H9 (cell line): ENCODE results near the gene PPIH. TPM values are rescaled to one million over a fixed set of nuclear protein-coding genes. Genes with fewer than 3 reads are reported as not detected.
A peak's percentile ranks its signal among the peaks of the same experiment; 100 is the strongest.

ENCODE experiments used
- DNase-seq: peaks from one replicate; pipeline ENCODE4 v3.0.0-alpha.2; 2017
- H2AFZ ChIP-seq: one replicate; pipeline ENCODE4 v1.6.1; 2013; ENCODE audit warnings: mild to moderate bottlenecking, low read length, control low read depth, moderate library complexity
- H2AK5ac ChIP-seq: 2 replicates; pipeline ENCODE4 v1.6.1; 2013; ENCODE audit warnings: low read length, control low read depth, mixed read lengths; ENCODE audit not compliant: insufficient read length
- H2BK120ac ChIP-seq: one replicate; pipeline ENCODE4 v1.6.1; 2013; ENCODE audit warnings: low read depth, mild to moderate bottlenecking, low read length, control low read depth, inconsistent platforms; ENCODE audit not compliant: poor library complexity, severe bottlenecking
- H2BK12ac ChIP-seq: 2 replicates; pipeline ENCODE4 v1.6.1; 2013; ENCODE audit warnings: low read length, control low read depth, mixed read lengths, low read depth; ENCODE audit not compliant: insufficient read length
- H2BK15ac ChIP-seq: 2 replicates; pipeline ENCODE4 v1.6.1; 2013; ENCODE audit warnings: low read depth, low read length, control low read depth
- H2BK20ac ChIP-seq: one replicate; pipeline ENCODE4 v1.6.1; 2013; ENCODE audit warnings: low read depth, mild to moderate bottlenecking, low read length, control low read depth, inconsistent platforms; ENCODE audit not compliant: poor library complexity, severe bottlenecking
- H2BK5ac ChIP-seq: 2 replicates; pipeline ENCODE4 v1.6.1; 2013; ENCODE audit warnings: low read length, control low read depth, mixed read lengths; ENCODE audit not compliant: insufficient read length
- H3K14ac ChIP-seq: 2 replicates; pipeline ENCODE4 v1.6.1; 2013; ENCODE audit warnings: low read length, control low read depth; ENCODE audit not compliant: insufficient read depth
- H3K18ac ChIP-seq: 2 replicates; pipeline ENCODE4 v1.6.1; 2013; ENCODE audit warnings: low read depth, mild to moderate bottlenecking, mixed read lengths, low read length, control low read depth; ENCODE audit not compliant: insufficient read length
- H3K23ac ChIP-seq: 2 replicates; pipeline ENCODE4 v1.6.1; 2013; ENCODE audit warnings: low read length, control low read depth, mixed read lengths, low read depth; ENCODE audit not compliant: insufficient read length
- H3K23me2 ChIP-seq: 2 replicates; pipeline ENCODE4 v1.6.1; 2013; ENCODE audit warnings: low read depth, mild to moderate bottlenecking, mixed read lengths, low read length, control low read depth; ENCODE audit not compliant: insufficient read length, poor library complexity, severe bottlenecking
- H3K27ac ChIP-seq: 2 replicates; pipeline ENCODE4 v1.5.1; 2013; ENCODE audit warnings: low read length, control low read depth, mixed read lengths, low read depth; ENCODE audit not compliant: insufficient read length
- H3K27me3 ChIP-seq: 2 replicates; pipeline ENCODE4 v1.6.1; 2013; ENCODE audit warnings: low read length, control low read depth, inconsistent platforms; ENCODE audit not compliant: insufficient read depth
- H3K4ac ChIP-seq: 2 replicates; pipeline ENCODE4 v1.6.1; 2013; ENCODE audit warnings: low read depth, mild to moderate bottlenecking, control low read depth, inconsistent platforms, low read length, moderate library complexity
- H3K4me1 ChIP-seq: 2 replicates; pipeline ENCODE4 v1.6.1; 2013; ENCODE audit warnings: low read length, control low read depth, inconsistent platforms; ENCODE audit not compliant: insufficient read depth
- H3K4me2 ChIP-seq: 2 replicates; pipeline ENCODE4 v1.6.1; 2013; ENCODE audit warnings: low read length, control low read depth, mixed read lengths; ENCODE audit not compliant: insufficient read length, insufficient read depth
- H3K56ac ChIP-seq: 2 replicates; pipeline ENCODE4 v1.6.1; 2013; ENCODE audit warnings: low read depth, mild to moderate bottlenecking, mixed read lengths, low read length, control low read depth; ENCODE audit not compliant: insufficient read length
- H3K79me1 ChIP-seq: 2 replicates; pipeline ENCODE4 v1.6.1; 2013; ENCODE audit warnings: low read depth, mild to moderate bottlenecking, moderate library complexity, low read length, control low read depth, inconsistent platforms; ENCODE audit not compliant: insufficient read depth, poor library complexity, severe bottlenecking
- H3K79me2 ChIP-seq: 2 replicates; pipeline ENCODE4 v1.6.1; 2013; ENCODE audit warnings: low read length, control low read depth, inconsistent platforms; ENCODE audit not compliant: insufficient read depth
- H3K9ac ChIP-seq: 2 replicates; pipeline ENCODE4 v1.6.1; 2013; ENCODE audit warnings: low read length, control low read depth, mixed read lengths; ENCODE audit not compliant: insufficient read length; ENCODE audit errors: extremely low read depth
- H3K9me3 ChIP-seq: one replicate; pipeline ENCODE4 v1.6.1; 2013; ENCODE audit warnings: low read depth, low read length, inconsistent platforms; ENCODE audit not compliant: control insufficient read depth
- H3T11ph ChIP-seq: one replicate; pipeline ENCODE4 v1.6.1; 2013; ENCODE audit warnings: mild to moderate bottlenecking, low read length, control low read depth, inconsistent platforms
- H4K20me1 ChIP-seq: one replicate; pipeline ENCODE4 v1.6.1; 2013; ENCODE audit not compliant: control insufficient read depth, insufficient read length, insufficient read depth
- H4K5ac ChIP-seq: 2 replicates; pipeline ENCODE4 v1.6.1; 2013; ENCODE audit warnings: low read depth, mild to moderate bottlenecking, mixed read lengths, low read length, control low read depth; ENCODE audit not compliant: insufficient read length
- H4K8ac ChIP-seq: replicated peaks from 2 replicates; pipeline ENCODE4 v1.6.1; 2013; ENCODE audit warnings: low read length, control low read depth, mixed read lengths, low read depth; ENCODE audit not compliant: insufficient read length
- H4K91ac ChIP-seq: 2 replicates; pipeline ENCODE4 v1.6.1; 2013; ENCODE audit warnings: low read depth, mild to moderate bottlenecking, moderate library complexity, mixed read lengths, low read length, control low read depth; ENCODE audit not compliant: insufficient read length
- H3K27ac Mint-ChIP-seq, 3 experiments: 2 replicates in 2 of 3; 3 replicates in 1 of 3; pipeline ENCODE4 v1.8.0; 2020 to 2021; ENCODE audit warnings: mixed read lengths in 3 of 3, mild to moderate bottlenecking in 1 of 3, moderate library complexity in 1 of 3
- H3K27me3 Mint-ChIP-seq: 2 replicates; pipeline ENCODE4 v1.8.0; 2021; ENCODE audit warnings: low read depth, mild to moderate bottlenecking, moderate library complexity, mixed read lengths
- H3K36me3 Mint-ChIP-seq, 3 experiments: 2 replicates in 2 of 3; 3 replicates in 1 of 3; pipeline ENCODE4 v1.8.0; 2020 to 2021; ENCODE audit warnings: low read depth in 3 of 3, mixed read lengths in 3 of 3; ENCODE audit not compliant: insufficient read depth in 1 of 3
- H3K4me1 Mint-ChIP-seq, 2 experiments: 2 replicates each; pipeline ENCODE4 v1.8.0; 2020; ENCODE audit warnings: mixed read lengths in 2 of 2
- H3K4me3 Mint-ChIP-seq, 2 experiments: 2 replicates in 1 of 2; 3 replicates in 1 of 2; pipeline ENCODE4 v1.8.0; 2020 to 2021; ENCODE audit warnings: mild to moderate bottlenecking in 2 of 2, mixed read lengths in 2 of 2, moderate library complexity in 1 of 2
- H3K9me3 Mint-ChIP-seq, 2 experiments: 2 replicates in 1 of 2; 3 replicates in 1 of 2; pipeline ENCODE4 v1.8.0; 2020; ENCODE audit warnings: mild to moderate bottlenecking in 2 of 2, mixed read lengths in 2 of 2, moderate library complexity in 1 of 2
- WGBS: extraction: QIAGEN DNeasy Blood & Tissue Kit; methylation state at CpG from one replicate; pipeline ENCODE4 v1.1.7; 2013; ENCODE audit warnings: missing lambda C conversion rate, low lambda C conversion rate, mixed read lengths; ENCODE audit not compliant: insufficient read length; ENCODE audit errors: extremely low coverage; 5-methylcytosine and 5-hydroxymethylcytosine counted together
- long read RNA-seq: library from polyadenylated mRNA; unstranded; transcript quantifications from one replicate; pipeline ENCODE4 v2.0.0, GENCODE V29; 2020
- total RNA-seq: library from RNA; stranded (reverse); gene quantifications from 2 replicates; pipeline ENCODE4 v1.2.1, GENCODE V29; 2021
- TF ChIP-seq, protein P1 (sequence below): fragments of 200-600 bp; sonication (generic); conservative IDR thresholded peaks from 3 replicates; pipeline ENCODE4 v1.8.0; 2021; ENCODE audit warnings: antibody characterized with exemption, mild to moderate bottlenecking

PPIH gene
- 87.5 and 89.3 TPM in 2 replicates for total RNA-seq
- long read RNA-seq, transcript PPIH-201 (10 exons, 752 nt), result major isoform, 33 of 52 reads
- long read RNA-seq, partial matches to known transcripts, result 9 of 52 reads
- long read RNA-seq, other reads (novel, unspliced or antisense), result 10 of 52 reads

DNA sequence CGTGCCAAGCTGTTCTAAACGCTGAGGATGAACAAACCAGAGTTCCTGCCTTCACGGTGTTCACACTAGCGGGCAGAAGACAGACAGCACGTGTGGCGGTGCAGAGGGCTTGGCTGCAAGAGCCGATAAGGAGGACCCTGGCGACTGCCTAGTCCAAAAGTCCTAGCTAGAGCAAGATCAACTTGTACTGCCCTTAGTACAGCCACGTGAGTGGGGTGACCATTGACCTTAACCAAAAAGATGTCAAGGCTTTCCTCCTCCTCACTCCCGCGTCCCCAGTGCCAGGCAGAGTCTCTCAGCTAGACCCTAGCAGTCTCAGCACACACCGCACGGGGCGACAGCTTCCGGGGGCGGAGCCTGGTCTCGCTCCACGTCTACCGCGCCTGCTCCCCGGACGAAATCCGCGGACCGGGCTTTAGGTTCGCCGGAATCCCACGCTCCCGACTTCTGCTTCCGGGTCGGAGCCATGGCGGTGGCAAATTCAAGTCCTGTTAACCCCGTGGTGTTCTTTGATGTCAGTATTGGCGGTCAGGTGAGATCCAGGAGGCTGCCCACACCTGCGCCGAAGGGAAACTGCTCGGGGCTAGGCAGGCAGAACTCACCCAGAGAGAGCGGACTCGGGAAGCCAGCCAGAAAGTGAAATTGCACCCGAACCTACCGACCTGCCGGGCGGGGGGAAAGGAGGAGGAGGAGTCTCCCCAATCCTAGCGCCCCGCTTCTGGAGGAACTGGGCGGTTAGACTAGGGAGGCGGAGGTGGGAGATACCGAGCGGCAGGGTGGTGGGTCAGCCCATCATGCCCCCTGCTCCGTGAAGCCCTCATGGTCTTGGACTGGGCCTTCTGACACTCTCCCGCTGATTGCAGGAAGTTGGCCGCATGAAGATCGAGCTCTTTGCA lies at the start of gene PPIH:
PPIH (plus strand) TSS at position 443 of the 896 bp plus-strand sequence; CDS start at position 467, 24 bp downstream.
- no peak within 1 kb of the TSS for H4K8ac ChIP-seq
- Mint-ChIP-seq H3K9me3 (no peaks in the 10 kb centered on the region), H3K4me3 (peak within 1 kb of the TSS; percentile 93 to 99), H3K36me3 (peaks cover 5 to 34% (median 28%) of the 10 kb centered on the region in 3 experiments; a peak in 5 of 7 replicates), H3K27ac (peak within 1 kb of the TSS; percentile 97 to 98 (median 97)), H3K4me1 (peaks cover 12 to 13% of the 10 kb centered on the region in 2 experiments), H3K27me3 (peaks cover 14% of the 10 kb centered on the region)
- H3K27me3 ChIP-seq, result no peaks in the 10 kb centered on the region
- WGBS, result no CpG with 5 or more reads among the region's 53 CpGs
- TF ChIP-seq, protein P1, sequence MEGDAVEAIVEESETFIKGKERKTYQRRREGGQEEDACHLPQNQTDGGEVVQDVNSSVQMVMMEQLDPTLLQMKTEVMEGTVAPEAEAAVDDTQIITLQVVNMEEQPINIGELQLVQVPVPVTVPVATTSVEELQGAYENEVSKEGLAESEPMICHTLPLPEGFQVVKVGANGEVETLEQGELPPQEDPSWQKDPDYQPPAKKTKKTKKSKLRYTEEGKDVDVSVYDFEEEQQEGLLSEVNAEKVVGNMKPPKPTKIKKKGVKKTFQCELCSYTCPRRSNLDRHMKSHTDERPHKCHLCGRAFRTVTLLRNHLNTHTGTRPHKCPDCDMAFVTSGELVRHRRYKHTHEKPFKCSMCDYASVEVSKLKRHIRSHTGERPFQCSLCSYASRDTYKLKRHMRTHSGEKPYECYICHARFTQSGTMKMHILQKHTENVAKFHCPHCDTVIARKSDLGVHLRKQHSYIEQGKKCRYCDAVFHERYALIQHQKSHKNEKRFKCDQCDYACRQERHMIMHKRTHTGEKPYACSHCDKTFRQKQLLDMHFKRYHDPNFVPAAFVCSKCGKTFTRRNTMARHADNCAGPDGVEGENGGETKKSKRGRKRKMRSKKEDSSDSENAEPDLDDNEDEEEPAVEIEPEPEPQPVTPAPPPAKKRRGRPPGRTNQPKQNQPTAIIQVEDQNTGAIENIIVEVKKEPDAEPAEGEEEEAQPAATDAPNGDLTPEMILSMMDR, result peak; percentile 32; the same call in 2 of the 3 replicates
- no peak within 1 kb of the TSS for H2BK15ac ChIP-seq
- H3K56ac ChIP-seq, result no peak within 1 kb of the TSS
- no peak within 1 kb of the TSS for H3K23ac ChIP-seq
- no peak within 1 kb of the TSS for H2BK120ac ChIP-seq
- no peaks in the 10 kb centered on the region; the same call in 1 of the 2 replicates for H3K4me1 ChIP-seq
- H2AFZ ChIP-seq, result no peak within 1 kb of the TSS
- no peak within 1 kb of the TSS for H3K18ac ChIP-seq
- peaks cover 7% of the 10 kb centered on the region; the same call in 1 of the 2 replicates for H3K79me2 ChIP-seq
- H3K23me2 ChIP-seq, result peaks cover 10% of the 10 kb centered on the region
- H4K91ac ChIP-seq, result no peak within 1 kb of the TSS
- H3K9ac ChIP-seq, result peak within 1 kb of the TSS; percentile 87
- H3K9me3 ChIP-seq, result no peaks in the 10 kb centered on the region
- no peak within 1 kb of the TSS for H3T11ph ChIP-seq
- H4K5ac ChIP-seq, result no peak within 1 kb of the TSS
- peaks cover 7% of the 10 kb centered on the region for H3K79me1 ChIP-seq
- peak; percentile 96 for DNase-seq
- no peak within 1 kb of the TSS for H3K4ac ChIP-seq
- H2BK12ac ChIP-seq, result no peak within 1 kb of the TSS
- peak within 1 kb of the TSS; percentile 99 for H3K4me2 ChIP-seq
- H3K14ac ChIP-seq, result peak within 1 kb of the TSS; percentile 34; the same call in 1 of the 2 replicates
- H3K27ac ChIP-seq, result no peak within 1 kb of the TSS
- H2AK5ac ChIP-seq, result no peak within 1 kb of the TSS
- H2BK5ac ChIP-seq, result no peak within 1 kb of the TSS
- H4K20me1 ChIP-seq, result no peaks in the 10 kb centered on the region
- no peak within 1 kb of the TSS for H2BK20ac ChIP-seq
